Testis (tissue), 2 donors: ENCODE results near the gene HIPK3.

Experiments used
- POLR2A ChIP-seq: fragments of 450-650 bp; IDR thresholded peaks from one replicate; pipeline ENCODE4 v1.6.1; 2017; ENCODE audit warnings: antibody characterized with exemption, mild to moderate bottlenecking, moderate library complexity
- TF ChIP-seq, protein P1 (sequence below), 3 experiments: fragments of 450-650 bp in 2 of 3; fragments of 200-600 bp in 1 of 3; sonication (generic) in 1 of 3; IDR thresholded peaks; one replicate each; pipeline ENCODE4 v1.5.1; 2016 to 2019; ENCODE audit warnings: antibody characterized with exemption in 3 of 3, mild to moderate bottlenecking in 2 of 3, moderate library complexity in 1 of 3

DNA sequence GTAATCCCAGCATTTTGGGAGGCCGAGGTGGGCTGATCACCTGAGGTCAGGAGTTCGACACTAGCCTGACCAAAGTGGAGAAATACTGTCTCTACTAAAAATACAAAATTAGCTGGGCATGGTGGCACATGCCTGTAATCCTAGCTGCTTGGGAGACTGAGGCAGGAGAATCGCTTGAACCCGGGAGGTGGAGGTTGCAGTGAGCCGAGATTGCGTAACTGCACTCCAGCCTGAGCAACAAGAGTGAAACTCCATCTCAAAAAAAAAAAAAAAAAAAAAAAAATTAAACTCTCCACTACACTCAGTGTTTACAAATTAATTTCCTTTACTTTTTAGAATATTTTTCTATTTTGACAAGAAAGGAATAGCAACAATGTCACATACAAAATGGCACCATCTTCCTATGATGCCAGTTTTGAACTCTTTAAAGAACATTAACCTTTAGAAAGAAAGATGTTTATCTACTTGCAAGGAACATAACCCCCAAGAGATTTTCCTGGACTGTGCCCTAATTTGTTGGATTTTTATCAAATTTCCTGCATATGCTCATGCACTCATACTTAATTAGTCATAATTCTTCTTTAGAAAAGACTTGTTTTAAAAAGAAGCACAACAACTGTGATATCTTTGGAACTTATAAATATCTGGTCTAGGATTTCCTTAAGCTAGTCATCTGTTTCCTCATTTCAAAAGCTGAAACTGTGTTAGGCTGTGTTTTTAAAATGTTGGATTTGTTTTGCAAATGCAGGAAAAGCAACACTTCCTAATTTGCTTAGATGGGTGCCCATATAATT is 22.6 kb upstream of the HIPK3 start:
- TF ChIP-seq, protein P1, sequence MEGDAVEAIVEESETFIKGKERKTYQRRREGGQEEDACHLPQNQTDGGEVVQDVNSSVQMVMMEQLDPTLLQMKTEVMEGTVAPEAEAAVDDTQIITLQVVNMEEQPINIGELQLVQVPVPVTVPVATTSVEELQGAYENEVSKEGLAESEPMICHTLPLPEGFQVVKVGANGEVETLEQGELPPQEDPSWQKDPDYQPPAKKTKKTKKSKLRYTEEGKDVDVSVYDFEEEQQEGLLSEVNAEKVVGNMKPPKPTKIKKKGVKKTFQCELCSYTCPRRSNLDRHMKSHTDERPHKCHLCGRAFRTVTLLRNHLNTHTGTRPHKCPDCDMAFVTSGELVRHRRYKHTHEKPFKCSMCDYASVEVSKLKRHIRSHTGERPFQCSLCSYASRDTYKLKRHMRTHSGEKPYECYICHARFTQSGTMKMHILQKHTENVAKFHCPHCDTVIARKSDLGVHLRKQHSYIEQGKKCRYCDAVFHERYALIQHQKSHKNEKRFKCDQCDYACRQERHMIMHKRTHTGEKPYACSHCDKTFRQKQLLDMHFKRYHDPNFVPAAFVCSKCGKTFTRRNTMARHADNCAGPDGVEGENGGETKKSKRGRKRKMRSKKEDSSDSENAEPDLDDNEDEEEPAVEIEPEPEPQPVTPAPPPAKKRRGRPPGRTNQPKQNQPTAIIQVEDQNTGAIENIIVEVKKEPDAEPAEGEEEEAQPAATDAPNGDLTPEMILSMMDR (IDR thresholded peaks at IDR 0.05), result no peak
- TF ChIP-seq POLR2A, result no peak
